NT2/D1 (cell line): ENCODE measurements around the gene SPRED1.

Experiments used
- SUZ12 ChIP-seq: IDR thresholded peaks from 2 replicates; pipeline ENCODE4 v1.6.1; 2011; ENCODE audit not compliant: insufficient read length, insufficient read depth; ENCODE audit errors: extremely low read depth
- YY1 ChIP-seq: IDR thresholded peaks from 2 replicates; pipeline ENCODE4 v1.6.1; 2011; ENCODE audit not compliant: insufficient read length, insufficient read depth

GRCh38 chr15:38243278-38244055, 9.2 kb upstream of the SPRED1 start:
- no peak for TF ChIP-seq SUZ12
- no peak for TF ChIP-seq YY1
